Retina (tissue), 1 donor: ENCODE results near the gene PLCG2.

Experiments
- DNase-seq: peaks from one replicate; pipeline ENCODE4 v3.0.0-alpha.2; 2016

PLCG2 gene

GRCh38 chr16:81817789-81818567 is 38.9 kb downstream of the PLCG2 start:
- no peak for DNase-seq

- no peak for DNase-seq
Observed at GRCh38 chr16:81818568-81818896, 39.4 kb downstream of the PLCG2 start.

GRCh38 chr16:81818905-81819304 is 39.8 kb downstream of the PLCG2 start:
- DNase-seq = no peak

GRCh38 chr16:81821436-81822128 is 42.5 kb downstream of the PLCG2 start:
- DNase-seq = no peak

- DNase-seq = no peak
Observed at GRCh38 chr16:81823111-81823510, 44.0 kb downstream of the PLCG2 start.

GRCh38 chr16:81823734-81824133 is 44.6 kb downstream of the PLCG2 start:
- no peak for DNase-seq

GRCh38 chr16:81826523-81826922 is 47.4 kb downstream of the PLCG2 start:
- no peak for DNase-seq

GRCh38 chr16:81830845-81831540 is 51.9 kb downstream of the PLCG2 start:
- DNase-seq = no peak

GRCh38 chr16:81831722-81832126 is 52.6 kb downstream of the PLCG2 start:
- DNase-seq = no peak

- no peak for DNase-seq
Observed at GRCh38 chr16:81832801-81833547, 53.9 kb downstream of the PLCG2 start.

GRCh38 chr16:81833751-81834150 is 54.7 kb downstream of the PLCG2 start:
- no peak for DNase-seq

GRCh38 chr16:81834868-81835267 is 55.8 kb downstream of the PLCG2 start:
- DNase-seq = no peak

- DNase-seq = no peak
Observed at GRCh38 chr16:81836279-81837054, 57.4 kb downstream of the PLCG2 start.

- DNase-seq = no peak
Observed at GRCh38 chr16:81837312-81837751, 58.2 kb downstream of the PLCG2 start.

- no peak for DNase-seq
Observed at GRCh38 chr16:81838794-81839193, 59.7 kb downstream of the PLCG2 start.

- no peak for DNase-seq
Observed at GRCh38 chr16:81841722-81842121, 62.6 kb downstream of the PLCG2 start.

- DNase-seq = no peak
Observed at GRCh38 chr16:81842564-81843242, 63.6 kb downstream of the PLCG2 start.

- DNase-seq = no peak
Observed at GRCh38 chr16:81843243-81843582, 64.1 kb downstream of the PLCG2 start.

GRCh38 chr16:81843683-81844082 is 64.6 kb downstream of the PLCG2 start:
- no peak for DNase-seq

GRCh38 chr16:81846105-81846504 is 67.0 kb downstream of the PLCG2 start:
- DNase-seq = no peak

GRCh38 chr16:81848306-81848853 is 69.3 kb downstream of the PLCG2 start:
- DNase-seq = no peak
